ENCODE results near the gene MRPL38. TPM values are rescaled to one million over a fixed set of nuclear protein-coding genes. Genes with fewer than 3 reads are reported as not detected.

MRPL38 gene
- total and polyA plus RNA-seq, 4 donors: 47.8 to 105 (median 66.1) TPM

DNA sequence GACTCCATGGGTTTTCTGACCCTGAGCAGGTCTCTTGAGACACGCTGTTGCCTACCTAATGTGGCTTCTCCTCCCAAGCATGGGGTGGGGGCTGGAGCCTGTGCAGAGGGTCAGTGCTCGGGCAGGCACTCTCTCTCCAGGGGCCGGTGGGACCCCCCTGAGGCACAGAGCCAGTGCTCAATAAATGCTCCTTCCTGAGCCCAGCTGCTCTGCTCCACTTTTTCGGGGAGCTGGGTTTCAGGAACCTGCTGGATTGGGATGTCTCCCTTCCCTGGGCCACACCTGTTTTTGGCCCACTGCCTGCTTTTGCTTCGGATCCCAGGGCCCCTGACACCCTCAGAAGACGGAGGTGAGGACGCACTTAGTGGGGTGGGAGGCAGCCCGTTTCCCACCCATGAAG lies 6.6 kb downstream of the MRPL38 start:
- H3K27ac ChIP-seq (ENCODE audit: low read depth in 1 of 2, low read length in 1 of 2): no peak overlapping the region
- DNase-seq: no peak
- no peak overlapping the region for H3K9ac ChIP-seq (ENCODE audit: insufficient read depth in 1 of 2, low read length in 2 of 2)
- H3K27me3 ChIP-seq (ENCODE audit: control insufficient read depth in 3 of 3, insufficient read depth in 3 of 3, low read length in 2 of 3): no peaks in the 10 kb centered on the region
- no peak for TF ChIP-seq CTCF (IDR thresholded peaks at IDR 0.05; ENCODE audit: control extremely low read depth, extremely low read depth)
- 90 to 95% methylated on average over 8 of the region's 8 CpGs for WGBS, 2 donors
- H3K36me3 ChIP-seq (ENCODE audit: control insufficient read depth in 4 of 4, insufficient read depth in 4 of 4, low read length in 4 of 4): peaks cover 0 to 31% (median 12%) of the 10 kb centered on the region in 4 donors
- H3K9me3 ChIP-seq (ENCODE audit: control insufficient read depth in 4 of 4, insufficient read depth in 3 of 4, low read length in 3 of 4): no peaks in the 10 kb centered on the region
- no peak for ATAC-seq (ENCODE audit: insufficient read depth, low FRiP score)
- H3K4me3 ChIP-seq: no peak overlapping the region
- peaks cover 0 to 29% (median 9%) of the 10 kb centered on the region in 5 donors for H3K4me1 ChIP-seq (ENCODE audit: control insufficient read depth in 5 of 5, insufficient read depth in 5 of 5, low read length in 5 of 5)

GRCh38 chr17:75897160-75898019 lies 7.3 kb downstream of the MRPL38 start:
- peaks cover 0 to 36% (median 12%) of the 10 kb centered on the region in 4 donors for H3K36me3 ChIP-seq (ENCODE audit: control insufficient read depth in 4 of 4, insufficient read depth in 4 of 4, low read length in 4 of 4)
- 59 to 73% methylated on average over 28 to 37 of the region's 37 CpGs for WGBS, 2 donors
- no peak for TF ChIP-seq CTCF (IDR thresholded peaks at IDR 0.05; ENCODE audit: control extremely low read depth, extremely low read depth)
- H3K4me3 ChIP-seq: no peak overlapping the region
- H3K27me3 ChIP-seq (ENCODE audit: control insufficient read depth in 3 of 3, insufficient read depth in 3 of 3, low read length in 2 of 3): no peaks in the 10 kb centered on the region
- no peak overlapping the region for H3K9ac ChIP-seq (ENCODE audit: insufficient read depth in 1 of 2, low read length in 2 of 2)
- H3K4me1 ChIP-seq (ENCODE audit: control insufficient read depth in 5 of 5, insufficient read depth in 5 of 5, low read length in 5 of 5): peaks cover 0 to 29% (median 9%) of the 10 kb centered on the region in 5 donors
- ATAC-seq (ENCODE audit: insufficient read depth, low FRiP score) (no peak), DNase-seq (peak in 2 of 3 donors; percentile 43 to 49)
- peak overlapping the region; percentile 95 for H3K27ac ChIP-seq (ENCODE audit: low read depth in 1 of 2, low read length in 1 of 2)
- no peaks in the 10 kb centered on the region for H3K9me3 ChIP-seq (ENCODE audit: control insufficient read depth in 4 of 4, insufficient read depth in 3 of 4, low read length in 3 of 4)

DNA sequence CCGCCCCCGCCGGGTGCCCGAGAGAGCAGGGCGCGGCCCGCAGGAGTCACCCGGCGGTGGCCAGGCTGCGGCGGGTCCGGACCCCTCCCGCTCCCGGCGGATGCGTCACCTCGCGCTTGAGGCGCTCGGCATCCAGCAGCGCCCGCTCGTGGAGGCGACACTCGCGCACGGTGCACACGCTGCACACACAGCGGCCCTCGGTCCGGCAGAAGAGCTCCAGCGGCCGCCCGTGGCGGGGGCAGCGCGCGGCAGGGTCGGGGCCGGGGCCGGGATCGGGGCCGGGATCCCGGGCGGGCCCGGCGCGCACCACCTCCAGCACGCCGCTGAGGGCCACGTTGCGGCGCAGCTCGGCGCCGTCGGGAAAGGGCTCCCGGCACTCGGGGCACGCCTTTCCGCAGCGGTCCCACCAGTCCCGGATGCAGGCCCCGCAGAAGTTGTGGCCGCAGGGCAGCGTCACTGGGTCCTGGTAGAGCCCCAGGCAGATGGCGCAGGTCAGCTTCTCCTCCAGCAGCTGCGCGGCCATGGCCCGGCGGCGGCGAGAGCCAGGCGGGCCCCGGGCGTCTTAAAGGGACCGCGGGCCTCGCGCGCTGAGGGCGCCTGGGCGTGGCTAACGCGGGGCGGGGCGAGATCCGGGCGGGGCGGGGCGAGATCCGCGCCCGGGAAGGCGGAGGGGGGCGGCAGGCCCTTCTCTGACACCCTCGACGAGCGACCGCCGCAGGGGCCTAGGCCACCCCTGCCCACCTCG lies 8.1 kb downstream of the MRPL38 start, which contains the start of gene TRIM65:
Gene TRIM65, minus strand, starts transcription at position 537 of the 745 bp plus-strand sequence. Its CDS starts 14 bp downstream, at position 523.
- peak; percentile 36 for TF ChIP-seq CTCF (IDR thresholded peaks at IDR 0.05; ENCODE audit: control extremely low read depth, extremely low read depth)
- Histone ChIP-seq H3K27ac (ENCODE audit: low read depth in 1 of 2, low read length in 1 of 2) (peak within 1 kb of the TSS; percentile 95), H3K27me3 (ENCODE audit: control insufficient read depth in 3 of 3, insufficient read depth in 3 of 3, low read length in 2 of 3) (no peaks in the 10 kb centered on the region), H3K4me1 (ENCODE audit: control insufficient read depth in 5 of 5, insufficient read depth in 5 of 5, low read length in 5 of 5) (peaks cover 0 to 36% (median 9%) of the 10 kb centered on the region in 5 donors), H3K9me3 (ENCODE audit: control insufficient read depth in 4 of 4, insufficient read depth in 3 of 4, low read length in 3 of 4) (no peaks in the 10 kb centered on the region), H3K4me3 (peak within 1 kb of the TSS; percentile 69), H3K9ac (ENCODE audit: insufficient read depth in 1 of 2, low read length in 2 of 2) (peak within 1 kb of the TSS; percentile 37 to 65), H3K36me3 (ENCODE audit: control insufficient read depth in 4 of 4, insufficient read depth in 4 of 4, low read length in 4 of 4) (peaks cover 0 to 40% (median 12%) of the 10 kb centered on the region in 4 donors)
- 0% methylated on average over 72 to 102 of the region's 102 CpGs for WGBS, 2 donors
- DNase-seq (peak; percentile 86 to 90 (median 87)), ATAC-seq (ENCODE audit: insufficient read depth, low FRiP score) (peak; percentile 88)
